ENCODE measurements around the gene SCYGR2. TPM values are rescaled to one million over a fixed set of nuclear protein-coding genes. Genes with fewer than 3 reads are reported as not detected.
"Not testable (repeated sequence)": the region's sequence is repeated elsewhere in the genome, so short reads cannot be mapped to it uniquely, and the experiment has no call there.

SCYGR2 gene
- total RNA-seq (not detected in 2 replicates), polyA plus RNA-seq (not detected in 2 replicates), polyA minus RNA-seq (not detected in 2 replicates)
- not detected for total RNA-seq (2013)

- intact Hi-C loops (cut with micrococcal nuclease); H3K4me3 Mint-ChIP-seq; H3K9me3 Mint-ChIP-seq (ENCODE audit: insufficient read depth); H3K36me3 ChIP-seq (replicated peaks in 1 of 2; ENCODE audit: control extremely low read depth in 1 of 2, control insufficient read depth in 1 of 2, extremely low read depth in 1 of 2, insufficient read depth in 2 of 2, low read length in 1 of 2); H4K20me1 ChIP-seq (ENCODE audit: control insufficient read depth, insufficient read depth, low read length, poor library complexity, severe bottlenecking); H2AFZ ChIP-seq (ENCODE audit: insufficient read depth, low read depth, low read length, poor library complexity, severe bottlenecking); DNase-seq; H3K9ac ChIP-seq (ENCODE audit: low read length); H3K27ac Mint-ChIP-seq; H3K4me1 Mint-ChIP-seq; H3K4me1 ChIP-seq (ENCODE audit: control insufficient read depth in 2 of 2, insufficient read depth in 2 of 2, low read length in 2 of 2); CTCF ChIA-PET; H3K9me3 ChIP-seq (ENCODE audit: control extremely low read depth in 1 of 3, control insufficient read depth in 2 of 3, insufficient read depth in 1 of 3, low read length in 2 of 3); H3K4me2 ChIP-seq (replicated peaks; ENCODE audit: low read depth, low read length, poor library complexity, severe bottlenecking); POLR2A ChIA-PET; H3K27ac ChIP-seq (ENCODE audit: low read length in 2 of 2); H3K4me3 ChIP-seq (ENCODE audit: control extremely low read depth in 1 of 5, extremely low read depth in 1 of 5, insufficient read depth in 1 of 5, low read depth in 2 of 5, low read length in 4 of 5); H3K79me2 ChIP-seq (ENCODE audit: control insufficient read depth, insufficient read depth, low read length); ATAC-seq (ENCODE audit: low read depth): not testable (repeated sequence)
- peaks cover 0 to 13% (median 0%) of the 10 kb centered on the region in 4 experiments for H3K27me3 ChIP-seq (replicated peaks in 1 of 4; ENCODE audit: control extremely low read depth in 1 of 4, control insufficient read depth in 3 of 4, insufficient read depth in 4 of 4, low read length in 3 of 4)
- WGBS (ENCODE audit: insufficient coverage) = 94% methylated on average over 6 of the region's 16 CpGs
- peaks cover 40% of the 10 kb centered on the region for H3K27me3 Mint-ChIP-seq
These were observed at the start of gene SCYGR2 for GRCh38 chr2:227598835-227599503. Gene SCYGR2, plus strand, starts transcription at chr2:227598893. Its CDS starts 0 bp downstream, at chr2:227598893.

DNA sequence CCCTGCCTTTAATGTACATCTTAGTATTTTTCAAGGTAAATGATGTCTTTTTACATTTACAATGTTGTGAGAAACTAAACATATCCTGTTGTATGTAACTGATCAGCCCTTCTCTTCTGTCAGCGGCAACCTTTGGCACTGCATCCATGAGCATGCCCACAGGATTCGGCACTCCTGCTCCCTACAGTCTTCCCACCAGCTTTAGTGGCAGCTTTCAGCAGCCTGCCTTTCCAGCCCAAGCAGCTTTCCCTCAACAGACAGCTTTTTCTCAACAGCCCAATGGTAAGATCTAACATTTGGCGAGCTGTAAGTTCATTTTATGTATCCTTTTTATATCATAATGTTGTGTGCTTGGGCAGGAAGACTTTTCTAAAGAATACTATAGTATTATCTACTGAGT is 46.9 kb upstream of the SCYGR2 start:
- no peak for ATAC-seq (ENCODE audit: low read depth)
- ChIA-PET POLR2A (no interaction called here), CTCF (no interaction called here)
- H3K4me1 ChIP-seq (ENCODE audit: control insufficient read depth in 2 of 2, insufficient read depth in 2 of 2, low read length in 2 of 2) = no peaks in the 10 kb centered on the region
- no peak overlapping the region for H3K27ac Mint-ChIP-seq
- 100% methylated on average over 2 of the region's 3 CpGs for WGBS (ENCODE audit: insufficient coverage)
- H3K9me3 Mint-ChIP-seq (ENCODE audit: insufficient read depth) = no peaks in the 10 kb centered on the region
- H3K79me2 ChIP-seq (ENCODE audit: control insufficient read depth, insufficient read depth, low read length) = no peaks in the 10 kb centered on the region
- no peaks in the 10 kb centered on the region for H3K27me3 ChIP-seq (replicated peaks in 1 of 4; ENCODE audit: control extremely low read depth in 1 of 4, control insufficient read depth in 3 of 4, insufficient read depth in 4 of 4, low read length in 3 of 4)
- H4K20me1 ChIP-seq (ENCODE audit: control insufficient read depth, insufficient read depth, low read length, poor library complexity, severe bottlenecking) = no peaks in the 10 kb centered on the region
- H3K4me2 ChIP-seq (replicated peaks; ENCODE audit: low read depth, low read length, poor library complexity, severe bottlenecking) = no peak overlapping the region
- intact Hi-C loops (cut with micrococcal nuclease) = no loop called here
- H3K9ac ChIP-seq (ENCODE audit: low read length) = no peak overlapping the region
- no peaks in the 10 kb centered on the region for H3K27me3 Mint-ChIP-seq
- no peak overlapping the region for H3K27ac ChIP-seq (ENCODE audit: low read length in 2 of 2)
- TF ChIP-seq, protein P1, sequence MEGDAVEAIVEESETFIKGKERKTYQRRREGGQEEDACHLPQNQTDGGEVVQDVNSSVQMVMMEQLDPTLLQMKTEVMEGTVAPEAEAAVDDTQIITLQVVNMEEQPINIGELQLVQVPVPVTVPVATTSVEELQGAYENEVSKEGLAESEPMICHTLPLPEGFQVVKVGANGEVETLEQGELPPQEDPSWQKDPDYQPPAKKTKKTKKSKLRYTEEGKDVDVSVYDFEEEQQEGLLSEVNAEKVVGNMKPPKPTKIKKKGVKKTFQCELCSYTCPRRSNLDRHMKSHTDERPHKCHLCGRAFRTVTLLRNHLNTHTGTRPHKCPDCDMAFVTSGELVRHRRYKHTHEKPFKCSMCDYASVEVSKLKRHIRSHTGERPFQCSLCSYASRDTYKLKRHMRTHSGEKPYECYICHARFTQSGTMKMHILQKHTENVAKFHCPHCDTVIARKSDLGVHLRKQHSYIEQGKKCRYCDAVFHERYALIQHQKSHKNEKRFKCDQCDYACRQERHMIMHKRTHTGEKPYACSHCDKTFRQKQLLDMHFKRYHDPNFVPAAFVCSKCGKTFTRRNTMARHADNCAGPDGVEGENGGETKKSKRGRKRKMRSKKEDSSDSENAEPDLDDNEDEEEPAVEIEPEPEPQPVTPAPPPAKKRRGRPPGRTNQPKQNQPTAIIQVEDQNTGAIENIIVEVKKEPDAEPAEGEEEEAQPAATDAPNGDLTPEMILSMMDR (IDR thresholded peaks at IDR 0.05) = no peak
- TF ChIP-seq EZH2 (IDR thresholded peaks at IDR 0.05; ENCODE audit: borderline replicate concordance, insufficient read depth, low read depth, low read length, poor library complexity, severe bottlenecking) = no peak
- no peak overlapping the region for H3K4me3 ChIP-seq (ENCODE audit: control extremely low read depth in 1 of 5, extremely low read depth in 1 of 5, insufficient read depth in 1 of 5, low read depth in 2 of 5, low read length in 4 of 5)
- no peak for DNase-seq
- H2AFZ ChIP-seq (ENCODE audit: insufficient read depth, low read depth, low read length, poor library complexity, severe bottlenecking) = no peak overlapping the region
- H3K4me1 Mint-ChIP-seq = no peaks in the 10 kb centered on the region
- H3K4me3 Mint-ChIP-seq = no peak overlapping the region
- H3K36me3 ChIP-seq (replicated peaks in 1 of 2; ENCODE audit: control extremely low read depth in 1 of 2, control insufficient read depth in 1 of 2, extremely low read depth in 1 of 2, insufficient read depth in 2 of 2, low read length in 1 of 2) = peaks cover 9 to 25% of the 10 kb centered on the region in 2 experiments
- no peaks in the 10 kb centered on the region for H3K9me3 ChIP-seq (ENCODE audit: control extremely low read depth in 1 of 3, control insufficient read depth in 2 of 3, insufficient read depth in 1 of 3, low read length in 2 of 3)

All from B cell (primary cell).